HG02885 (cell line): Measurements from ENCODE around the gene PSRC1.

Experiments
- ATAC-seq: cut with Tn5 transposase; IDR thresholded peaks from one replicate; pipeline ENCODE4 v1.9.1; 2021; ENCODE audit warnings: mild to moderate bottlenecking; ENCODE audit not compliant: unreplicated experiment, poor library complexity

The PSRC1 gene

DNA sequence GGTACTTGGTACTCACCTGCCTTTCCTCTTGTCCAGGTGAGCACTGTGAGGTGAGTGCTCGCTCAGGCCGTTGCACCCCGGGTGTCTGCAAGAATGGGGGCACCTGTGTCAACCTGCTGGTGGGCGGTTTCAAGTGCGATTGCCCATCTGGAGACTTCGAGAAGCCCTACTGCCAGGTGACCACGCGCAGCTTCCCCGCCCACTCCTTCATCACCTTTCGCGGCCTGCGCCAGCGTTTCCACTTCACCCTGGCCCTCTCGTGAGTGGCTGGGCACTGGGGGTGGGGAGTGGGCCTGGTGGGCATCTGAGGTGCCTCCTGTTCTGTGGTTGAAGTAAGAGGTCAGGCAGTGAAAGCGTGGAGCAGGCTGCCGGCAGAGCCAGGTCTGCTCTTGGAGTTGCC is 21.9 kb downstream of the PSRC1 start:
- ATAC-seq, result no peak

DNA sequence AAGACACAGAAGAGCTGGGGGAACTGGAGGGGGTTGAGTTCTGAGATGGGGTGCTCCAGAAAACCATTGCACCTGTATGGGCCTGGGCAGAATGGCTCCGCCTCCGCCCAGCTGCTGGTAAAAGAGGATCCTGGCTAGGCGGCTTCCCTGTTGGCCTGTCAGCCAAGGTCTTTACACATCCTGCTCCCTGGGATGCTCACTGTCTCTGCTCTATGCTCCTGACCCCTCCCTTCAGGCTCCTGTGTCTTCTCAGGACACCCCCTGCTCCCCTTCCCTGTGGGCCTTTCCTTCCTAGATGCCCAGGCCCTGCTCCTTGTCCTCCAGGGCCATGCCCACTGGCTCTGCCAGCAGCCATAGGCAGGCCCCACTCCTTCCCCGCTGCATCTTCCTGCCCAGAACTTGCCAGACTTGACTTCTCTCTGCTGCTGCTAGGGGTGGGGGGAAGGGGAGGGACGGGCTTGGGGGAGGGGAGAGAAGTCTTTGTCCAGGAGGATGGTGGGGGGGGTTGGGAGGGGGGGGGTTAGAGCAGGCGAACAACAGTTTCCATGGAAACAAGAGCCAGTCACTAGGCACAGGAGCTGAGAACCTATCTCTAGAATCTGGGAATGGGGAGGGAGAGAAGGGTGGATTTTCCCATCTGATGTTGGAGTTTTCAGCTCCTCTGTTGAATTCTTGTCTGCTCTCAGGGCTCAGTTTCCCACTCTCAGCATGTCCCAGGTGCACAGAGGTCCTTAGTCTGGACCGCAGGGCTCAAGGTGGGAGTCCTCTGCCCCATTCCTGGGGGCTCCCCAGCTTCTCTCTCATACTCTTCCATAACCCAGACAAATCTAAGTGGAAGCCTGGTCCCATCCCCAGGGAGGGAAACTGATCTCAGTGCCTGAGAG is 23.0 kb downstream of the PSRC1 start:
- ATAC-seq, result no peak

DNA sequence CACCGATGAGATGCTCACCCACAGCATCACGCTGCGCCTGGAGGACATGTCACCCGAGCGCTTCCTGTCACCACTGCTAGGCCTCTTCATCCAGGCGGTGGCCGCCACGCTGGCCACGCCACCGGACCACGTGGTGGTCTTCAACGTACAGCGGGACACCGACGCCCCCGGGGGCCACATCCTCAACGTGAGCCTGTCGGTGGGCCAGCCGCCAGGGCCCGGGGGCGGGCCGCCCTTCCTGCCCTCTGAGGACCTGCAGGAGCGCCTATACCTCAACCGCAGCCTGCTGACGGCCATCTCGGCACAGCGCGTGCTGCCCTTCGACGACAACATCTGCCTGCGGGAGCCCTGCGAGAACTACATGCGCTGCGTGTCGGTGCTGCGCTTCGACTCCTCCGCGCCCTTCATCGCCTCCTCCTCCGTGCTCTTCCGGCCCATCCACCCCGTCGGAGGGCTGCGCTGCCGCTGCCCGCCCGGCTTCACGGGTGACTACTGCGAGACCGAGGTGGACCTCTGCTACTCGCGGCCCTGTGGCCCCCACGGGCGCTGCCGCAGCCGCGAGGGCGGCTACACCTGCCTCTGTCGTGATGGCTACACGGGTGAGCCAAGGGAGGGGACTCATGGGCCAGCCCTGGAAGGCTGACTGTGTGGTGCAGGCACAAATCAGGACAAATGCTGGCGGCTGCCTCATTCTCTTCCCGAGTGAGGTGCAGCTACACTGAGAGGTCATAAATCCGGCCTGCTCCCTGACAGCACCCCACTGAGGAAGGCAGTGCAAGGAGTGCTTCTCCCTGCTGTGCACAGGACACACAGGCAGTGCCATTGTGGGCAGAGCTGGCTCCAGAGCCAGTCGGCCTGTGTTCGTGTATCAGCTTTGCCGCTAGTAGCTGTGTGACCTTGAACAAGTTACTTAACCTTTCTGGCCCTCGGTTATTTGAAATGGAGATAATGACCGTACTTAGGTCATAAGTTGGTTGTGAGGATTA is 24.2 kb downstream of the PSRC1 start:
- ATAC-seq, result no peak

DNA sequence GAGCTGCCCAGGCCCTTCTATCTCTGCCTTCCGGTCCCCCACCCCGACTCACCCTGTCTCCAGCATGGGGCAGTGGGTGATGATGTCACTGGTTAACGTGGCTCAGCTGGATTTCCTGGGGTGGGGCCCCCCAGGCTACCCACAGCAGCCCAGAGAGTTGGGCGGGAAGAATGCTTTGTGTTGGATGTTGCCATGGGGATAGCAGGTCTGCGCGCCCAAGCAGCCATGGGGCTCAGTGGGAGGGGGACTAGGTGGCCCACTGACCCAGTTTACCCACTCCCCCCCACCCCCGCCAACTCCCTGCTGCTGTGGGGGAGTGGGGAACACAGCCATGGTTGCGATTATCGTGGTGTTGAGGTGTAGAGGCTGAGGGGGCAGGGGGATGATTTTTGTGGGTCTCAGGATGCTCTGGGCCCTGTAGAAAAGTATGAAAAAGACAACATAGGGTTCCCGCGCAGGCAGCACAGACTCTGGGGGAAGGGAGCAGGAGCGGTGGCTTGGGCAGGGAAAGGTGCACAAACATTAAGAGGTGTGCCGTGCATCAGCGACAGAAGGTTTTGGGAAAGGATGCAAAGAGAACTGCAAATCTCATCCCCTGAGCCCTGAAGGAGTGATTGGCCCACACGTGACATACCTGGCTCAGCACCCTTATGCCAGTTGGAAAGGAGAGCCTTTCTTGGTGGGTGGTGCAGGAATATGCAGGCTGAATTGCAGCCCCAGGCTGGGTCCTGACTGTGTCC is 25.1 kb downstream of the PSRC1 start:
- ATAC-seq, result no peak

DNA sequence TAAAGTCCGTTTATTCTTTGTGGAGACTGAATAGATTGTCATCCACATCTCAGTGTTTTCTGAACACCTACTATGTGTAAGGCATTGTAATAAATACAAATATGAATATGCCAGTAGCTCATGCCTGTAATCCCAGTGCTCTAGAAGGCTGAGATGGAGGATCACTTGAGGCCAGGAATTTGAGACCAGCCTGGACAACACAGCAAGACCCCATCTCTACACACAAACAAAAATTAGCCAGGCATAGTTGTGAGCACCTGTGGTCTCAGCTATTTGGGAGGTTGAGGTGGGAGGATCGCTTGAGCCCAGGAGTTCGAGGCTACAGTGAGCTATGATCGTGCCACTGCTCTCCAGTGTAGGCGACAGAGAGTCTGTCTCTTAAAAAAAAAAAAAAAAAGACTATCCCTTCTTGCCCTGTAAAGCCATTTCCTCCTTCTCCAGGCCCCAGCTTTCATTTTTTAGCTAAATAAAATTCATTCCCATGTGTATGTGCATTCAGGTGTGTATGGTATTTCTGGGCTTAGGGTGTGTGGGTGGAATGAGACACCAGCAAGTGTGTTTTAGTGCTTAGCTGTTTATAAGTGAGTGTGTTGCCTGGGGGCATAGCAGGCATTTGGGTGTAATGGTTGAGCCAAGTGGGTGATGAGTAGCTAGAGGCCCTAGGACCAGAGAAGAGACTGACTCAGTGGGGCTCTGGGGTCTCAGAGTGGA is 25.8 kb downstream of the PSRC1 start:
- no peak for ATAC-seq

DNA sequence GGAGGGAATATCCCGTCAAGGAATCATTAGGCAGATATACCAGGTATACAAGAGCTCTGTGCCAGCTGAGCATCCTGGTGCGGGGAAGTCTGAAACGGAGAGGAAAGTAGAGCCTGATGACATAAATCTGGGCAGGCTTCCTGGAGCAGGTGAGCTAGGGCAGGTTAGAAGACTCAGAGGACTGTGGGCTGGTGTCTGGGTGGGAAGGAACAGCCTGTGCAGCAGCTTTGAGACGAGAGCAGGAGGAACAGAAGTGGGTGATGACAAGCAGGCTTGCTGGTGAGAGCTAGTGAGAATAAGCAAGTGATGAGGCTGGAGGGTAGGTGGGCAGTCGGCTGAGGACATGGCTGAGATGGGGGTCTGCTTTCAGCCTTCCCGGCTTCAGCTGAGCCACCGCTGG is 26.9 kb downstream of the PSRC1 start:
- ATAC-seq, result no peak

DNA sequence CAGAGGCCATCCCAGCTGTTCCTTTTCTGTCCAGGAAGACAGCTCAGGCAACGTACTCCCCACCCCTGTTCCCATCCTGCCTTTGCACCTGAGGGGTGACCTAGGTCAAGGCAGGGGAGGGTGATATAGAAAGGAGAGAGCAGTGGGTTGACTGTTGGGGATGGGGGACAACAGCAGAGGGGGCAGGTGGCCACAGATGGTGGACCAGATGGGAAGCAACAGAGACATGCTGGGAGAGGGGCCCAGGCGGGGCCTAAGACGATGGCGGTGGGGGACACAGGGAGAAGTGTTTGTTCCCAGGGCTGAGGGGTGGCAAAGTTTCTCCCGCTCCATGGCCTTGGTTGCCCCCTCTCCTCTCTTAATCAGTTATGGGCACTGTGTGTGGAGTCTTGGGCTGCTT is 27.3 kb downstream of the PSRC1 start:
- ATAC-seq, result no peak

DNA sequence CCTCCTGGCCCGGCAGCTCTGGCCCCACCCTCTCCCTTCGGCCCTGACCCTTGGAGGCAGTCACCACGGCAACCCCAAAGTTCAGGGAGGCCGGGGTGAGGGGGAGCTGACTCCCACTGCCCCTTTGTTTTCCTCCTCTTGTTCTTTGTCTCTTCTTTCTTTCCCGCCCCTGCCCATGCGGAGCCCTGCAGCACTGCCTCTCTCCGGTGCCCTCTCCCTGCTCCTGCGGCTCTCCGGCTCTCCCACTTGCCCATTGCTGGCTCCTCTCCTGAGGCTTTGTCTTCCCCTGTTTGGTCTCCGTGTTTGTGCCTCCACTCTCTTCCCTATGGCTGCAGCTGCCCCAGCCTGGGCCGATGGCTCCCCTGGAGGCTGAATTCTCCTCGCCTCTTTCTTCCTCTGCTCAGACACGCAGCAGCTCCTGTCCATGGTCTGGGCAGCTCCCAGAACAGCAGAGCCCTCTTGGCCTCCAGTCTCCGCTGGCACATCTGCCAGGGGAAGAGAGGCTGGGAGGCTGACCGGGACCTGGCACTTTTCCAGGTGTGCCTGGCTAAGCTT is 27.8 kb downstream of the PSRC1 start:
- no peak for ATAC-seq

DNA sequence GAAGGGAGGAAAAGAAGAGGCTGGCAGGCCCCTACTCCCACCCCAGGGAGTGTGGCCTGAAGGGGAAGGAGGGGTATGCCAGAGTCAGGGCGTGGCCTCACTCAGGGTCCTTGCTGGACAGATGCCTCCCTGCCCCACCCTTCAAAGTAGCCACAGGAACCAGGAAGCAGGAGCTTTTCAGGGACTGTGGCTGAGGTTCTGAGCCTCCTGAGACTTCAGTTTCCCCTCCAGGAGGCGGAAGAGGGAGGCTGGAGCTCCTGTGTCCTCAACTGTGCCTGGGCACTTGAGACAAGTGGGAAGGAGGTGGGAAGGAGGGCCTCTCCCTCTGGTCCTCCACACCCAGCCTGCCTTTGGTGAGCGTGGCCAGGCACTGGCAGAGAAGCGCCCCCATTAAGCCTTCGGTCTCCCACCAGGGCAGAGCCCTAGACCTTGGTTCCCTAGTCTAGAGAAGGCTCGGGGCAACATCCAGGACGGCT is 28.3 kb downstream of the PSRC1 start:
- no peak for ATAC-seq

DNA sequence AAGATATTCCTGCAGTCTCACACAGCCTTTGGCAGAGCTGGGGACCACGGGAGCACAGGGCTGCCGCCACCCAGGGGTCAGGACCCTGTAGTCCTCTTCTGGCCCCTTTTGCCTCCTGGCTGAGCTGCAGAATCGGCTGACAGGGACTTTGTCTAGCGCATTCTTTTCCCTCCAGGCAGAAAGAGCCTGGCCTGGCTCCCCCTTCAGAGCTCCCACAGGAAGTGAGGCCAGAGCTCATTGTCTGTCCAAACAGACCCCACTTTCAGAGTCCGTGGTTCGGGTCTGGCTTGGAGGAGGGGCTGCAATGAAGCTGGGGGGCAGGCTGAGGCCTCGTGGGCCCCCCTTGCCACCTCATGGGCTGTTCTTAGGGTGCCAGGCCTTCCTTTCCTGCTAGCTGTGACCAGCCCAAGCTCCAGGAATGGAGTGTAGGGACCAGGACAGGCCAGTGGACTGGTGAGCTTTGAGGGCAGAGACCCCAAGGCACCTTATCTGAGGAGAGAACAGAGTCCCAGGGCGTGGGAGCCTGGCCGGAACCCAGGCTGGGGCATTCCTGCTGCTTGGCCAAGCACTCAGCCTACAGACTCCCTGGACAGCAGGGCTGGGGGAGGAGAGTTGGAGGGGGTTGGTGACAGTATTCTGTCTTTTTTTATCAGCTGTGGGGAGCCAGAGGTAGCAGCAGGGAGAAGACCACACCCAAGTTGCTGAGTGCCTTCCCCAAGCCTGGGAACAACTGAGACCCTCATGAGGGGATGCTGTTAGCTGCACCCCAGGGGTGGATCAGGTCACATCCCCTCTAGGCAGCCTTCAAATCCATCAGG is 28.9 kb downstream of the PSRC1 start:
- ATAC-seq, result no peak

DNA sequence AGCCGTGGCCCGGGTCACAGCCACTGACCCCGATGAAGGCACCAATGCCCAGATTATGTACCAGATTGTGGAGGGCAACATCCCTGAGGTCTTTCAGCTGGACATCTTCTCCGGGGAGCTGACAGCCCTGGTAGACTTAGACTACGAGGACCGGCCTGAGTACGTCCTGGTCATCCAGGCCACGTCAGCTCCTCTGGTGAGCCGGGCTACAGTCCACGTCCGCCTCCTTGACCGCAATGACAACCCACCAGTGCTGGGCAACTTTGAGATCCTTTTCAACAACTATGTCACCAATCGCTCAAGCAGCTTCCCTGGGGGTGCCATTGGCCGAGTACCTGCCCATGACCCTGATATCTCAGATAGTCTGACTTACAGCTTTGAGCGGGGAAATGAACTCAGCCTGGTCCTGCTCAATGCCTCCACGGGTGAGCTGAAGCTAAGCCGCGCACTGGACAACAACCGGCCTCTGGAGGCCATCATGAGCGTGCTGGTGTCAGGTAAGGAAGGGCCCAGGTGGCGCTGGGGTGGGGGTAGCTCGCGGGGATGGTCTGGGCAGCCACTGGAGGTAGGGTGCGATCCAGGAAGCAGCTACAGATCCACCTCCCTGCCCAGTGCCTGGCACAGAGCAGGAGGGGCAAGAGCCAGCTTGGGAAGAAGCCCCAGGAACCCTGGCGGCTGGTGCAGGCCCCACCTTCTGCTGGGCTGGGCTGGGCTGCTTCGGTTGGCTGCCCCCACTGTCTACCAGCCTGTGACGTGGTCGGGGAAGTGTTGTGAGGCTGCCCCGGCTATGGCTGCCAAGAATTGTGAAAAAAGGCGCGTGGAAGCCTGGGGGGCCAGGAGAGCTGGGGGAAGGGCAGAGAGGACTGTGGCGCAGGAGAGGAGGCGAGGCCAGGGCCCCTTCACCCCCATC is 29.8 kb downstream of the PSRC1 start:
- ATAC-seq, result no peak

DNA sequence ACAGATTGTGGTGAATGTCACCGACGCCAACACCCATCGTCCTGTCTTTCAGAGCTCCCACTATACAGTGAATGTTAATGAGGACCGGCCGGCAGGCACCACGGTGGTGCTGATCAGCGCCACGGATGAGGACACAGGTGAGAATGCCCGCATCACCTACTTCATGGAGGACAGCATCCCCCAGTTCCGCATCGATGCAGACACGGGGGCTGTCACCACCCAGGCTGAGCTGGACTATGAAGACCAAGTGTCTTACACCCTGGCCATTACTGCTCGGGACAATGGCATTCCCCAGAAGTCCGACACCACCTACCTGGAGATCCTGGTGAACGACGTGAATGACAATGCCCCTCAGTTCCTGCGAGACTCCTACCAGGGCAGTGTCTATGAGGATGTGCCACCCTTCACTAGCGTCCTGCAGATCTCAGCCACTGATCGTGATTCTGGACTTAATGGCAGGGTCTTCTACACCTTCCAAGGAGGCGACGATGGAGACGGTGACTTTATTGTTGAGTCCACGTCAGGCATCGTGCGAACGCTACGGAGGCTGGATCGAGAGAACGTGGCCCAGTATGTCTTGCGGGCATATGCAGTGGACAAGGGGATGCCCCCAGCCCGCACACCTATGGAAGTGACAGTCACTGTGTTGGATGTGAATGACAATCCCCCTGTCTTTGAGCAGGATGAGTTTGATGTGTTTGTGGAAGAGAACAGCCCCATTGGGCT is 30.6 kb downstream of the PSRC1 start:
- no peak for ATAC-seq

DNA sequence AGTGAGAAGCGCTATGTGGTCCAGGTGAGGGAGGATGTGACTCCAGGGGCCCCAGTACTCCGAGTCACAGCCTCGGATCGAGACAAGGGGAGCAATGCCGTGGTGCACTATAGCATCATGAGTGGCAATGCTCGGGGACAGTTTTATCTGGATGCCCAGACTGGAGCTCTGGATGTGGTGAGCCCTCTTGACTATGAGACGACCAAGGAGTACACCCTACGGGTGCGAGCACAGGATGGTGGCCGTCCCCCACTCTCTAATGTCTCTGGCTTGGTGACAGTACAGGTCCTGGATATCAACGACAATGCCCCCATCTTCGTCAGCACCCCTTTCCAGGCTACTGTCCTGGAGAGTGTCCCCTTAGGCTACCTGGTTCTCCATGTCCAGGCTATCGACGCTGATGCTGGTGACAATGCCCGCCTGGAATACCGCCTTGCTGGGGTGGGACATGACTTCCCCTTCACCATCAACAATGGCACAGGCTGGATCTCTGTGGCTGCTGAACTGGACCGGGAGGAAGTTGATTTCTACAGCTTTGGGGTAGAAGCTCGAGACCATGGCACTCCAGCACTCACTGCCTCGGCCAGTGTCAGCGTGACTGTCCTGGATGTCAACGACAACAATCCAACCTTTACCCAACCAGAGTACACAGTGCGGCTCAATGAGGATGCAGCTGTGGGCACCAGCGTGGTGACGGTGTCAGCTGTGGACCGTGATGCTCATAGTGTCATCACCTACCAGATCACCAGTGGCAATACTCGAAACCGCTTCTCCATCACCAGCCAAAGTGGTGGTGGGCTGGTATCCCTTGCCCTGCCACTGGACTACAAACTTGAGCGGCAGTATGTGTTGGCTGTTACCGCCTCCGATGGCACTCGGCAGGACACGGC is 31.4 kb downstream of the PSRC1 start:
- no peak for ATAC-seq

DNA sequence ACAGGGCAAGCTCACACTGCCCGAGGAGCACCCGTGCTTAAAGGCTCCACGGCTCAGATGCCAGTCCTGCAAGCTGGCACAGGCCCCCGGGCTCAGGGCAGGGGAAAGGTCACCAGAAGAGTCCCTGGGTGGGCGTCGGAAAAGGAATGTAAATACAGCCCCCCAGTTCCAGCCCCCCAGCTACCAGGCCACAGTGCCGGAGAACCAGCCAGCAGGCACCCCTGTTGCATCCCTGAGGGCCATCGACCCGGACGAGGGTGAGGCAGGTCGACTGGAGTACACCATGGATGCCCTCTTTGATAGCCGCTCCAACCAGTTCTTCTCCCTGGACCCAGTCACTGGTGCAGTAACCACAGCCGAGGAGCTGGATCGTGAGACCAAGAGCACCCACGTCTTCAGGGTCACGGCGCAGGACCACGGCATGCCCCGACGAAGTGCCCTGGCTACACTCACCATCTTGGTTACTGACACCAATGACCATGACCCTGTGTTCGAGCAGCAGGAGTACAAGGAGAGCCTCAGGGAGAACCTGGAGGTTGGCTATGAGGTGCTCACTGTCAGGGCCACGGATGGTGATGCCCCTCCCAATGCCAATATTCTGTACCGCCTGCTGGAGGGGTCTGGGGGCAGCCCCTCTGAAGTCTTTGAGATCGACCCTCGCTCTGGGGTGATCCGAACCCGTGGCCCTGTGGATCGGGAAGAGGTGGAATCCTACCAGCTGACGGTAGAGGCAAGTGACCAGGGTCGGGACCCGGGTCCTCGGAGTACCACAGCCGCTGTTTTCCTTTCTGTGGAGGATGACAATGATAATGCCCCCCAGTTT is 32.3 kb downstream of the PSRC1 start:
- ATAC-seq, result no peak
